ENCODE measurements around the gene APOD. TPM values are rescaled to one million over a fixed set of nuclear protein-coding genes. Genes with fewer than 3 reads are reported as not detected.

APOD gene
- total RNA-seq, 1 donor from 2014 or later = 92.5 TPM

DNA sequence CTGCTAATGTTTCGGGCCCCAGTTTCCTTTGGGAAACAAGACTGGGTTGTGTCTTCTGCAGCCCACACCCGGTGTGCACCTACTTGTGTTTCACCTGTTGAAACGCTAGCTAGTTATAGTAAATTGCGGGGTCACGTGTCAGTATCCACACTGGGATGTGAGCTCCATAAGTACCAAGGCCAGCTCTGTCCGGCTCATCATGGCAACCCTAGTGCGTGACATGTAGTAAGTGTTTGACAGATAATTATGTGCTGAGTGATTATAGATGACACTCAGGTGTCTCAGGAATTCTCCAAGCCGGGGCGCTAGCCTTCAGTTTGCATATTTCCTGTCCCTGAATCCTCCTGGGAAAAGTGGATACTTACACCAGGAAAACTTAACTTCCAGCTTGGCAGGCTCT, 12.8 kb downstream of the APOD start:
- peaks cover 30% of the 10 kb centered on the region for H3K4me1 ChIP-seq
- H3K27ac ChIP-seq (replicated peaks) = peak overlapping the region; percentile 22
- no peak overlapping the region for H3K4me3 ChIP-seq
- no peaks in the 10 kb centered on the region for H3K9me3 ChIP-seq (replicated peaks)
- TF ChIP-seq, protein P1, sequence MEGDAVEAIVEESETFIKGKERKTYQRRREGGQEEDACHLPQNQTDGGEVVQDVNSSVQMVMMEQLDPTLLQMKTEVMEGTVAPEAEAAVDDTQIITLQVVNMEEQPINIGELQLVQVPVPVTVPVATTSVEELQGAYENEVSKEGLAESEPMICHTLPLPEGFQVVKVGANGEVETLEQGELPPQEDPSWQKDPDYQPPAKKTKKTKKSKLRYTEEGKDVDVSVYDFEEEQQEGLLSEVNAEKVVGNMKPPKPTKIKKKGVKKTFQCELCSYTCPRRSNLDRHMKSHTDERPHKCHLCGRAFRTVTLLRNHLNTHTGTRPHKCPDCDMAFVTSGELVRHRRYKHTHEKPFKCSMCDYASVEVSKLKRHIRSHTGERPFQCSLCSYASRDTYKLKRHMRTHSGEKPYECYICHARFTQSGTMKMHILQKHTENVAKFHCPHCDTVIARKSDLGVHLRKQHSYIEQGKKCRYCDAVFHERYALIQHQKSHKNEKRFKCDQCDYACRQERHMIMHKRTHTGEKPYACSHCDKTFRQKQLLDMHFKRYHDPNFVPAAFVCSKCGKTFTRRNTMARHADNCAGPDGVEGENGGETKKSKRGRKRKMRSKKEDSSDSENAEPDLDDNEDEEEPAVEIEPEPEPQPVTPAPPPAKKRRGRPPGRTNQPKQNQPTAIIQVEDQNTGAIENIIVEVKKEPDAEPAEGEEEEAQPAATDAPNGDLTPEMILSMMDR (IDR thresholded peaks at IDR 0.05; ENCODE audit: borderline replicate concordance) = no peak
- intact Hi-C loops (cut with micrococcal nuclease) = no loop called here
- DNase-seq = no peak
- no peaks in the 10 kb centered on the region for H3K27me3 ChIP-seq (ENCODE audit: low read depth)
- H3K36me3 ChIP-seq = peaks cover 9% of the 10 kb centered on the region

DNA sequence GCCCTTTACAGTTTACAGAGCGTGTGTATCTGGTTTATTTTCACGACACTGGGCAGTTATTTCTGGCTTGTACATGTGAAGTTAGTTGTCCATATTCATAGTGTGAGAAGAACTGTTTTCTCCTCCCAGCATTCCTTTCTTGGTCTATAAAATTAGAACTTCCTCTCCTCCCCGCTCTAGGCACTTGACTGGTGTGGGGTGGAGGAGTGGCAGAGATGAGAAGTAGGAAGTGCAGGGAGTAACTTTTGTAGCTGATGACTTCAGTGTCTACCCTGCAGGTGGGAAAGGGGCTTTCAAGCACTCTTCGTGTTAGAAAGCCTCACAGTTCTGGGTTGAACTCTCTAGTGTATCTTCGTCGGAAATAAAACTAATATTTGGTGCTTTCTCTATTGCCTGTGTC, 13.4 kb downstream of the APOD start:
- H3K9me3 ChIP-seq (replicated peaks) = no peaks in the 10 kb centered on the region
- peaks cover 3% of the 10 kb centered on the region for H3K36me3 ChIP-seq
- TF ChIP-seq, protein P1 (IDR thresholded peaks at IDR 0.05; ENCODE audit: borderline replicate concordance) = no peak
- H3K4me3 ChIP-seq = no peak overlapping the region
- H3K27me3 ChIP-seq (ENCODE audit: low read depth) = no peaks in the 10 kb centered on the region
- intact Hi-C loops (cut with micrococcal nuclease) = no loop called here
- DNase-seq = no peak
- H3K27ac ChIP-seq (replicated peaks) = no peak overlapping the region
- peaks cover 30% of the 10 kb centered on the region for H3K4me1 ChIP-seq

GRCh38 chr3:195568630-195569029, 15.1 kb downstream of the APOD start:
- Histone ChIP-seq H3K27ac (replicated peaks) (no peak overlapping the region), H3K36me3 (no peaks in the 10 kb centered on the region)
- DNase-seq = no peak

GRCh38 chr3:195566797-195567196, 16.9 kb downstream of the APOD start:
- TF ChIP-seq, protein P1 (IDR thresholded peaks at IDR 0.05; ENCODE audit: borderline replicate concordance) = no peak
- Histone ChIP-seq H3K4me3 (no peak overlapping the region), H3K27me3 (ENCODE audit: low read depth) (no peaks in the 10 kb centered on the region), H3K36me3 (no peaks in the 10 kb centered on the region), H3K9me3 (replicated peaks) (no peaks in the 10 kb centered on the region), H3K4me1 (peaks cover 18% of the 10 kb centered on the region), H3K27ac (replicated peaks) (no peak overlapping the region)
- intact Hi-C loops (cut with micrococcal nuclease) = no loop called here
- no peak for DNase-seq

More at GRCh38 chr3:195568630-195569029, 15.1 kb downstream of the APOD start:
- intact Hi-C loops (cut with micrococcal nuclease) = no loop called here
- TF ChIP-seq, protein P1 (IDR thresholded peaks at IDR 0.05; ENCODE audit: borderline replicate concordance) = no peak
- Histone ChIP-seq H3K4me1 (peaks cover 21% of the 10 kb centered on the region), H3K4me3 (no peak overlapping the region), H3K27me3 (ENCODE audit: low read depth) (no peaks in the 10 kb centered on the region), H3K9me3 (replicated peaks) (no peaks in the 10 kb centered on the region)

DNA sequence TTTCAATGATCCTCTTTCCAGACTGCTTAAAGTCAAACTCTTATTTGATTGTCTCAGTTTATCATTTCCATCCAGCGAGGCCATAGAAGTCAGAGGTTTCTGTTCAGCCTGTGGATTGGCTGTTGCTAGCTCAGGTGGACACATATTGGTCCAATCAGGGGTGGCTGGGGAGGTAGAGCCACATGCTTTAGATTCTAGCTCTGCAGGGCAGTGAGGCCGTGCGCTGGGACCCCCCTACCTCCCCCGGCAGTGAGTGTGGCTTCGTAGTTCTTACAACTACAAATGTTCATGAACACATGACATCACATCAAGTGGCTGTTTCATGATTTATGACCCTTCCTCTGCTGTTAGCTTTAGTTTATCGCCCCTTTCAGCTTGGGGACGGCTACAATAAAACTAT, 18.0 kb downstream of the APOD start:
- Histone ChIP-seq H3K36me3 (no peaks in the 10 kb centered on the region), H3K27me3 (ENCODE audit: low read depth) (no peaks in the 10 kb centered on the region), H3K4me3 (no peak overlapping the region), H3K4me1 (peaks cover 8% of the 10 kb centered on the region), H3K27ac (replicated peaks) (no peak overlapping the region), H3K9me3 (replicated peaks) (no peaks in the 10 kb centered on the region)
- TF ChIP-seq, protein P1 (IDR thresholded peaks at IDR 0.05; ENCODE audit: borderline replicate concordance) = no peak
- no peak for DNase-seq
- intact Hi-C loops (cut with micrococcal nuclease) = no loop called here

- intact Hi-C loops (cut with micrococcal nuclease) = no loop called here
- H3K27ac ChIP-seq (replicated peaks) = no peak overlapping the region
- no peak overlapping the region for H3K4me3 ChIP-seq
- DNase-seq = no peak
- H3K36me3 ChIP-seq = no peaks in the 10 kb centered on the region
- H3K9me3 ChIP-seq (replicated peaks) = no peaks in the 10 kb centered on the region
- H3K4me1 ChIP-seq = peaks cover 5% of the 10 kb centered on the region
- TF ChIP-seq, protein P1 (IDR thresholded peaks at IDR 0.05; ENCODE audit: borderline replicate concordance) = no peak
- H3K27me3 ChIP-seq (ENCODE audit: low read depth) = no peaks in the 10 kb centered on the region
Observed at GRCh38 chr3:195563317-195563716, 20.4 kb downstream of the APOD start.

All from left ventricle myocardium inferior (tissue), 1 donor.